Mucosa of stomach (tissue), 1 donor: ENCODE measurements around the gene GABBR2.

Experiments used
- H3K27me3 ChIP-seq: one replicate; pipeline ENCODE4 v1.7.0; 2013; ENCODE audit warnings: mild to moderate bottlenecking, low read length; ENCODE audit not compliant: control insufficient read depth, insufficient read depth
- H3K36me3 ChIP-seq: one replicate; pipeline ENCODE4 v1.7.0; 2013; ENCODE audit warnings: low read length; ENCODE audit not compliant: control insufficient read depth, insufficient read depth
- H3K4me1 ChIP-seq: one replicate; pipeline ENCODE4 v1.7.0; 2013; ENCODE audit warnings: mild to moderate bottlenecking, low read length; ENCODE audit not compliant: control insufficient read depth, insufficient read depth
- H3K4me3 ChIP-seq: one replicate; pipeline ENCODE4 v1.7.0; 2013; ENCODE audit warnings: low read length
- H3K9ac ChIP-seq: one replicate; pipeline ENCODE4 v1.7.0; 2013; ENCODE audit warnings: mild to moderate bottlenecking, low read length, moderate library complexity
- H3K9me3 ChIP-seq: one replicate; pipeline ENCODE4 v1.7.0; 2013; ENCODE audit warnings: mild to moderate bottlenecking, low read length, moderate library complexity; ENCODE audit not compliant: control insufficient read depth
- donor health status: Pancreatic carcinoma.

GABBR2 gene

DNA sequence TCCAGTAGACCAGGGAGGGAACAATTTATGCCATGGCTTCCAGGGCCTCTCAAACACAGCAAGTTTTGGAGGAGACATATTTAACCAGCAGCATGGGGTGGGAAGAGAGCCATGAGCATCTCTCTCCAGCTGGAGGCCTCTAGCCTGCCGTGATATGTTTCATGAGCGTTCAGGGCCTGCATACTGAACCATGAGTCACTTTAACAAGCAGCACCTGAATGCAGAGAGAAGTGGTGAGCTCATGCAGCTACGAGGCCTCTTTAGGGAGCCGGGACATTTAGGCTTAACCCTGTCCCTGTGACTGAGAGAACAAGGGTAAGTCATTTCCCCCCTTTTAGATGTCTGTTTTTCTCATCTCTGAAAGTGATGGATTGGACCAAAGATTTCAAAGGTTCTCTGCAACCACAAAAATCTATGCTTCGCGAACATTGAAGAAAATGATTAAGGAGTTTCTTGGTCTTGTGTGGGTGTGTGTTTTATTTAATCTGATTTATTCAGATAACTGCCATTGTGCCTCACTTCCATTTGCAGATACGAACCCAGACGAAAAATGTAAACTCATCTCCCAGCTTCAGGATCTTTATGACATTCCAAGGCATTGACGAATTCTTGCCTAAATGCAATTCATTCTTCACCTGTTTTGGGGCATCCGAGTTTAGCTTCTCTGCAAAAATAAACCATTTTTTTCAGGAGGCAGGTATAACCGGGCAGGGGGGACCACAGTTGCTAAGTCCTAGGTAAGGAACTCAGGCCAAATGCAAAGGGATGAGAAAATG, 157.0 kb downstream of the GABBR2 start:
- Histone ChIP-seq H3K9ac (no peak overlapping the region), H3K4me3 (no peak overlapping the region), H3K36me3 (no peaks in the 10 kb centered on the region), H3K4me1 (no peaks in the 10 kb centered on the region), H3K27me3 (no peaks in the 10 kb centered on the region), H3K9me3 (no peaks in the 10 kb centered on the region)

DNA sequence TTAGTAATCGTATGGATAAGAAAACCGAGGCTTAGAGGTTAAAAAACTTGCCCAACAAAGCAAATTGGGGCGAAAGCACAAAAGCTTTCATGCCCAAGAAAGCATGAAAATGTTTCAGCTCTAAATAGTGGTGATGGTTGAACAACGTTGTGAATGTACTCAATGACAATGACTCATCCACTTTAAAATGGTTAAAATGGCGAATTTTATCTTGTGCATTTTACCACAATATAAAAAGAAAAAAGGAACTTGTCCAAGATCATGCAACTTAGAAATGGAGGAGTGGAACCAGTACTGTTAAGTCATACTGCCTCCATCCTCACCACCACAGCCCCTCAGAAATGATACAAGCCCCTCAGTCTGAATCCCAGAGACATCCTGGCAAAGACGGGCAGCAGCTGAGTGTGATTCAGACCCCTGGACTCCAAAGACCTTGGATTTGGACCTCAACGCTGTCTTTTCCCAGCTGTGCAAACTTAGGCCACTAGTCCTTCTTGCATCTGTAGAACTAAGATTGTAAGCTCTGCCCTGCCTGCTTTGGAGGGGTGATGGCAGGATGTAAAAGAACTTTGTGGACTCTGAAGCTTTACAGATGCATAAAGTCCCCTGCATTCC, 158.4 kb downstream of the GABBR2 start:
- H3K9ac ChIP-seq = no peak overlapping the region
- no peaks in the 10 kb centered on the region for H3K4me1 ChIP-seq
- H3K9me3 ChIP-seq = no peaks in the 10 kb centered on the region
- H3K4me3 ChIP-seq = no peak overlapping the region
- H3K27me3 ChIP-seq = no peaks in the 10 kb centered on the region
- no peaks in the 10 kb centered on the region for H3K36me3 ChIP-seq

DNA sequence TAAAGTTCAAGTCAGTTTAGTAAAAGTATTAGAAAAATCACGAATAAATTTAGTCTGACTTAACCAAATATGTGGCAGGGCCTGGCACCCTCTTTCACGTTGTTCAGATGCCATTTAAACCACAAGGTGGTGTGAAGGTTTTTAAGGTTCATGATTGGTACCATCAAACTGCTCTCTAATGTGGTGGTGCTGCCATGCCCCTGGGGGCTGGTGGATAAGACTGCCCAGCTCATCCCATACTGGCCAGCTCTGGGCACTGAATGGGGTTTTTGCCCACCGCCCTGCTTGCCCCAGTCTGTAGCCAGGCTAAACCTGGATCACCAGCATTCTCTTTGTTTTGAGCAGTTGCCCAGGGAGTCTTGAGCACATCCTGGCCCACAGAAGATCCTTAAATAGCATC, 159.3 kb downstream of the GABBR2 start:
- H3K4me1 ChIP-seq = no peaks in the 10 kb centered on the region
- no peaks in the 10 kb centered on the region for H3K9me3 ChIP-seq
- no peak overlapping the region for H3K4me3 ChIP-seq
- H3K27me3 ChIP-seq = no peaks in the 10 kb centered on the region
- no peak overlapping the region for H3K9ac ChIP-seq
- no peaks in the 10 kb centered on the region for H3K36me3 ChIP-seq

DNA sequence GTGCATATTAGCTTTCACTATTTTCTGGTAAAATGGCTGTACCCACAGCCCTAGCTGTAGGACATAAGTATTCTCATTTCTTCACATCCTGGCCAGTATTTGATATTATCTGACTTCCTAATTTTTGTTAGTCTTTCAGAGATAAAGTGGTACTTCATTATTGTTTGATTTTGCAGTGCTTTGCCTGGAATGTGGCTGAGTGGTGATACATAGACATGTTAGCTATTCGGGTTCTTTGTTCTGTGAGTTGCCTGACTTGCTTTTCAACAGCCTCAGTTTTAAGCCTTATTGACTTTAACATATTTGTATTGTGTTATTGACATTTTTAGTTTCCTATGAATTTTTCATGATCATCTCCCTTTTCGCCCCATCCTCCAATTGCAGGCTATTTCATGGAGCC, 161.1 kb downstream of the GABBR2 start:
- Histone ChIP-seq H3K9me3 (no peaks in the 10 kb centered on the region), H3K4me3 (no peak overlapping the region), H3K4me1 (no peaks in the 10 kb centered on the region), H3K36me3 (no peaks in the 10 kb centered on the region), H3K9ac (no peak overlapping the region), H3K27me3 (no peaks in the 10 kb centered on the region)

- Histone ChIP-seq H3K4me1 (no peaks in the 10 kb centered on the region), H3K4me3 (no peak overlapping the region), H3K27me3 (no peaks in the 10 kb centered on the region), H3K36me3 (no peaks in the 10 kb centered on the region), H3K9ac (no peak overlapping the region), H3K9me3 (no peaks in the 10 kb centered on the region)
Measured at GRCh38 chr9:98545021-98545420, 163.7 kb downstream of the GABBR2 start.

GRCh38 chr9:98541684-98542230, 167.0 kb downstream of the GABBR2 start:
- Histone ChIP-seq H3K36me3 (no peaks in the 10 kb centered on the region), H3K9ac (no peak overlapping the region), H3K27me3 (peaks cover 9% of the 10 kb centered on the region), H3K4me1 (no peaks in the 10 kb centered on the region), H3K9me3 (no peaks in the 10 kb centered on the region), H3K4me3 (no peak overlapping the region)

GRCh38 chr9:98540476-98540875, 168.3 kb downstream of the GABBR2 start:
- H3K9me3 ChIP-seq = no peaks in the 10 kb centered on the region
- H3K4me1 ChIP-seq = no peaks in the 10 kb centered on the region
- H3K27me3 ChIP-seq = peaks cover 9% of the 10 kb centered on the region
- no peak overlapping the region for H3K4me3 ChIP-seq
- no peaks in the 10 kb centered on the region for H3K36me3 ChIP-seq
- H3K9ac ChIP-seq = no peak overlapping the region

- Histone ChIP-seq H3K9me3 (no peaks in the 10 kb centered on the region), H3K9ac (no peak overlapping the region), H3K4me3 (no peak overlapping the region), H3K36me3 (no peaks in the 10 kb centered on the region), H3K27me3 (peaks cover 9% of the 10 kb centered on the region), H3K4me1 (no peaks in the 10 kb centered on the region)
Measured at GRCh38 chr9:98539954-98540353, 168.8 kb downstream of the GABBR2 start.

DNA sequence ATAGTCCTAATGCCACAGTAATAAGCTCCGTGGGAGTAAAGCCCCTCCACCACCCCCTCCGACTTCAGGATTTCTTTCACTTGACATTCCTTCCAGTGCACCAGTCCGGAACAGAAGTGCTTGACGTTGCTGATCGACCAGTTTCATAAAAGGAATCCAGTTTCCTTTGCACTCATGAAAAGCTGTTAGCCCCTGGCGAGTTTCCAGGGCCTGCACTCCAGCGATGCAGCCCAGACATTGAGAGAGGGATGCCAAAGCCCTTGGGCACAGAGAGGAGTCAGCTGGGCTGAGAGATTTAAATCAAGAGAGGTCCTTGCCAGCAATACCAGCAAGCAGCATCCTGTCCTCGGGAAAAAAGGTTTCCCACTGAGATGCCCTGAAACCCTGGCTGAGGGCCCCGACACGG, 170.1 kb downstream of the GABBR2 start:
- Histone ChIP-seq H3K4me3 (no peak overlapping the region), H3K27me3 (peaks cover 9% of the 10 kb centered on the region), H3K9ac (no peak overlapping the region), H3K4me1 (no peaks in the 10 kb centered on the region), H3K36me3 (no peaks in the 10 kb centered on the region), H3K9me3 (no peaks in the 10 kb centered on the region)

- no peaks in the 10 kb centered on the region for H3K36me3 ChIP-seq
- no peak overlapping the region for H3K9ac ChIP-seq
- H3K4me3 ChIP-seq = no peak overlapping the region
- H3K4me1 ChIP-seq = no peaks in the 10 kb centered on the region
- H3K27me3 ChIP-seq = peaks cover 9% of the 10 kb centered on the region
- H3K9me3 ChIP-seq = no peaks in the 10 kb centered on the region
Measured at GRCh38 chr9:98538203-98538602, 170.5 kb downstream of the GABBR2 start.

- no peak overlapping the region for H3K9ac ChIP-seq
- no peaks in the 10 kb centered on the region for H3K4me1 ChIP-seq
- no peak overlapping the region for H3K4me3 ChIP-seq
- H3K27me3 ChIP-seq = peaks cover 9% of the 10 kb centered on the region
- no peaks in the 10 kb centered on the region for H3K36me3 ChIP-seq
- no peaks in the 10 kb centered on the region for H3K9me3 ChIP-seq
Measured at GRCh38 chr9:98536542-98537173, 172.1 kb downstream of the GABBR2 start.

- H3K36me3 ChIP-seq = no peaks in the 10 kb centered on the region
- H3K4me3 ChIP-seq = no peak overlapping the region
- no peak overlapping the region for H3K9ac ChIP-seq
- H3K9me3 ChIP-seq = no peaks in the 10 kb centered on the region
- H3K4me1 ChIP-seq = no peaks in the 10 kb centered on the region
- peaks cover 4% of the 10 kb centered on the region for H3K27me3 ChIP-seq
Measured at GRCh38 chr9:98533866-98534265, 174.9 kb downstream of the GABBR2 start.
